ENCODE data around the gene CBFB.
A peak's percentile ranks its signal among the peaks of the same experiment; 100 is the strongest.

CBFB gene

DNA sequence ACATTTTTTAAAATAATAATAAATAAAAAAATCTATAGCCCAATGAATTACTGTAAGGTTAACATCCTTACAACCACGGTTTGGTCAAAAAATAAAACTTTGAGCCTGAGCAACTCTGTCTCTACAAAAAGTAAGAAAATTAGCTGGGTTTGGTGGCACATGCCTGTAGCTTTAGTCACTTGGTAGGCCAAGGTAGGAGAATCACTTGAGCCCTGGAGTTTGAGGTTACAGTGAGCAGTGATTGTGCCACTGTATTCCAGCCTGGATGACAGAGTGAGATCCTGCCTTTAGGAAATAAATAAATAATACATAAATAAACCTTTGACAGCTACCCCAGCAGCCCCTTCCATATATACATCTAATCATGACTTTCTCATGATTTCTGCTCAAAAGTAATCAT lies 53.9 kb downstream of the CBFB start:
- H3K27me3 ChIP-seq (replicated peaks; ENCODE audit: control insufficient read depth, insufficient read depth, low read length): no peaks in the 10 kb centered on the region
- TF ChIP-seq, protein P1, sequence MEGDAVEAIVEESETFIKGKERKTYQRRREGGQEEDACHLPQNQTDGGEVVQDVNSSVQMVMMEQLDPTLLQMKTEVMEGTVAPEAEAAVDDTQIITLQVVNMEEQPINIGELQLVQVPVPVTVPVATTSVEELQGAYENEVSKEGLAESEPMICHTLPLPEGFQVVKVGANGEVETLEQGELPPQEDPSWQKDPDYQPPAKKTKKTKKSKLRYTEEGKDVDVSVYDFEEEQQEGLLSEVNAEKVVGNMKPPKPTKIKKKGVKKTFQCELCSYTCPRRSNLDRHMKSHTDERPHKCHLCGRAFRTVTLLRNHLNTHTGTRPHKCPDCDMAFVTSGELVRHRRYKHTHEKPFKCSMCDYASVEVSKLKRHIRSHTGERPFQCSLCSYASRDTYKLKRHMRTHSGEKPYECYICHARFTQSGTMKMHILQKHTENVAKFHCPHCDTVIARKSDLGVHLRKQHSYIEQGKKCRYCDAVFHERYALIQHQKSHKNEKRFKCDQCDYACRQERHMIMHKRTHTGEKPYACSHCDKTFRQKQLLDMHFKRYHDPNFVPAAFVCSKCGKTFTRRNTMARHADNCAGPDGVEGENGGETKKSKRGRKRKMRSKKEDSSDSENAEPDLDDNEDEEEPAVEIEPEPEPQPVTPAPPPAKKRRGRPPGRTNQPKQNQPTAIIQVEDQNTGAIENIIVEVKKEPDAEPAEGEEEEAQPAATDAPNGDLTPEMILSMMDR (IDR thresholded peaks at IDR 0.05; ENCODE audit: insufficient read depth, low read length, poor library complexity, severe bottlenecking): no peak
- no peak for DNase-seq (ENCODE audit: extremely low read depth, insufficient read length)
- H3K36me3 ChIP-seq (ENCODE audit: control insufficient read depth, insufficient read depth, low read length): no peaks in the 10 kb centered on the region; the same call in 1 of the 2 replicates
- no peak overlapping the region for H3K4me3 ChIP-seq (replicated peaks; ENCODE audit: low read depth, low read length)

DNA sequence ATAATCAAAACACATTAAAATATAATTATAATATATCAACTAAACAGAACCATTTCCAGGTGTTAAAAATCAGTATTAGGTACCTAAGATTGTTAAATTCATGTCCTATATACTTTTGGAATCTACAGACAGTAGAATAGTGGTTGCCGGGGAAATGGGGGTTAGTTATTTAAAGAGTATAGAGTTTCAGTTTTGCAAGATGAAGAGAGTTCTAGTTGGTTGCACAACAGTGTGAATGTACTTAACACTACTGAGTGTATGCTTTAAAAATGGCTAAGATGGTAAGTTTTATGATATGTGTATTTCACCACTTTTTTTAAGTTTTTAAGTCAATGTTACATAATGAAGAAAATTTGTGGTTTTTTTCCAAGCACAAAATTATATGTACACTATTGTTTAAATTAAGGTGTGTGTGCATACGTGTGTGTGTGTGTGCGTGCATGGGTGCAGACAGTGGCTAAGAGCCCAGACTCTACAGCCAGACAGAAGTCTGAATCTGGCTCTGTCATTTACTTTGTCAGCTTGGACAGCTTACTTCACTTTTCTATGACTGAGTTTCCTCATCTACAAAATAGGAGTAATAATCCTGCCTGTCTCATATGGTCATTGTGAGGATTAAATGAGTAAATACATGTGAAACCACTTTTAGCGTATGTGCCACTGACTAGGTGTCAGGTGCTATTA lies 55.5 kb downstream of the CBFB start:
- Histone ChIP-seq H3K27me3 (replicated peaks; ENCODE audit: control insufficient read depth, insufficient read depth, low read length) (no peaks in the 10 kb centered on the region), H3K36me3 (ENCODE audit: control insufficient read depth, insufficient read depth, low read length) (peaks cover 2% of the 10 kb centered on the region; the same call in 1 of the 2 replicates), H3K4me3 (replicated peaks; ENCODE audit: low read depth, low read length) (no peak overlapping the region)
- DNase-seq (ENCODE audit: extremely low read depth, insufficient read length): peak; percentile 30
- TF ChIP-seq, protein P1 (IDR thresholded peaks at IDR 0.05; ENCODE audit: insufficient read depth, low read length, poor library complexity, severe bottlenecking): no peak

DNA sequence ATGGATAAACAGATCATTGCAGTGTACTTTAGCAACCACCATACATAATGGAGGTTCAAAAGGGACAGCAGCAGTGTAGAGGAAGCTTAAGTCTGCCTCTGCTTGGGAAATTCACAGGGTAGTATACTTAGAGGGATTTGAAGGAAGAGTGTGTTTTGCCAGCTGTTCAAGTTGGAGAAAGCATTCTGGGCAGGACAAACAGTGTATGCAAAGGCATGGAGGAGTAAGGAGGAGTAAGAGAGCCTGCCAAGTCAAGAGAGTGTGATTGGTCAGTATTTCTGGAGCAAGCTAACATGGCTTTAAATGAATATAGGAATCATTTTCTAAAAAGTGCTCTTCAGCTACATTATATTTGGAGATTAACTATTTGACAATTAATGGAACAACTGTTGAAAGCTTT lies 57.9 kb downstream of the CBFB start:
- Histone ChIP-seq H3K36me3 (ENCODE audit: control insufficient read depth, insufficient read depth, low read length) (peaks cover 2% of the 10 kb centered on the region; the same call in 1 of the 2 replicates), H3K4me3 (replicated peaks; ENCODE audit: low read depth, low read length) (no peak overlapping the region), H3K27me3 (replicated peaks; ENCODE audit: control insufficient read depth, insufficient read depth, low read length) (no peaks in the 10 kb centered on the region)
- no peak for DNase-seq (ENCODE audit: extremely low read depth, insufficient read length)
- TF ChIP-seq, protein P1 (IDR thresholded peaks at IDR 0.05; ENCODE audit: insufficient read depth, low read length, poor library complexity, severe bottlenecking): no peak

DNA sequence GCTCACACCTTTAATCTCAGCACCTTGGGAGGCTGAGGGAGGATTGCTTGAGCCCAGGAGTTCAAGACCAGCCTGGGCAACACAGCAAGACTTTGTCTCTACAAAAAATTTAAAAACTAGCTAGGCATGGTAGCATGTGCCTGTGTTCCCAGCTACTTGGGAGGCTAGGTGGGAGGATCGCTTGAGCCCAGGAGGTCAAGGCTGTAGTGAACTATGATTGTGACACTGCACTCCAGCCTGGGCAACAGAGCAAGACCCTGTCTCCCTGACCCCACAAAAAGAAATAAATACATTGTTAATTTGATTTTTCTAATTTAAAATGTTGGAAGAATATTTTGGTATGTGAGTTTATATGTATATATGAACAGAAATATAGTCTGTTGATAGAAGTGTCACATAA lies 58.3 kb downstream of the CBFB start:
- DNase-seq (ENCODE audit: extremely low read depth, insufficient read length): no peak
- peaks cover 2% of the 10 kb centered on the region; the same call in 1 of the 2 replicates for H3K36me3 ChIP-seq (ENCODE audit: control insufficient read depth, insufficient read depth, low read length)
- TF ChIP-seq, protein P1 (IDR thresholded peaks at IDR 0.05; ENCODE audit: insufficient read depth, low read length, poor library complexity, severe bottlenecking): no peak
- no peak overlapping the region for H3K4me3 ChIP-seq (replicated peaks; ENCODE audit: low read depth, low read length)
- no peaks in the 10 kb centered on the region for H3K27me3 ChIP-seq (replicated peaks; ENCODE audit: control insufficient read depth, insufficient read depth, low read length)

DNA sequence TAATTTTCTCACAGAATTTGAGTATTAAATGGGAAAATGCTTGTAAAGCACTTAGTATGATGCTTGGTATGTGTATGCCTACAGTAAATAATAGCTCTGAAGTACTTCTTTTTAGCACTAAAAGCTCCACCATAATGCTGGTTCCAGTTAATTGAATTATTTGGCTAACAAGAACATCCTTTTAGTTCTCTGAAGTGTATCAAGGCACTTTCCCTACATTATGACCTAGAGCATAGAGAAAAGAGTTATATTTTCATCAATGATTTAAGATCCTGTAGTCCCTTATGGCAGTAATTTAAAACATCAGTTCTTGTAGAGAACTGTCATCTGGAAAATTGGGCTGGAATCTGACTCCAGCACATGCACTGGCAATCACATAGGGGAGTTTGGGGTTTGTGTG lies 58.9 kb downstream of the CBFB start:
- peaks cover 2% of the 10 kb centered on the region for H3K36me3 ChIP-seq (ENCODE audit: control insufficient read depth, insufficient read depth, low read length)
- DNase-seq (ENCODE audit: extremely low read depth, insufficient read length): no peak
- TF ChIP-seq, protein P1 (IDR thresholded peaks at IDR 0.05; ENCODE audit: insufficient read depth, low read length, poor library complexity, severe bottlenecking): no peak
- H3K27me3 ChIP-seq (replicated peaks; ENCODE audit: control insufficient read depth, insufficient read depth, low read length): no peaks in the 10 kb centered on the region
- H3K4me3 ChIP-seq (replicated peaks; ENCODE audit: low read depth, low read length): no peak overlapping the region
